ENCODE measurements around the gene PDE4B. TPM values are rescaled to one million over a fixed set of nuclear protein-coding genes. Genes with fewer than 3 reads are reported as not detected.

Gene PDE4B
- total and polyA plus RNA-seq, 9 of the 15 experiments (the other 6 are each of a cell fraction or from before 2014, with no cell fraction given) = 0.09 TPM; not detected in 8

DNA sequence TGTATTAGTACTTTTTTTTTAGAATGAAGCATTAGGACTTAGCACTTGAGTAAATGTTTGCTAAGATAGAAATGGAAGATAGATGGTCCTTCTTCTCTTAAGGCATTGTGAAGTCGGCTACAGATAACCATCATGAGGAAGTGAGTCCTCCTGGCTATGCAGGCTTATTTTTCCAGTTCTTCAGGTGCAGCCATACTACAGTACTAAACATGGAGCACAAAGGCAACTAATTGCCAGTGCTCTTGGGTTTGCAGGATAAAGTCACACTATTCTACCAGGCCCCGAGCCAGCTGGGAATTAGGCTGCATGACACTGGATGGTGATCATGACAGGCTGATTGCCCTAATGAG lies 543.9 kb downstream of the PDE4B start:
- TF ChIP-seq TARDBP (IDR thresholded peaks at IDR 0.05) = no peak
- TF ChIP-seq SPI1 (IDR thresholded peaks at IDR 0.05; ENCODE audit: borderline replicate concordance, low read depth, low read length) = 0 out of 2 replicates have a peak, but pooled peaks have one; percentile 7
- BruUV-seq (replicated peaks) = no TSS peak
- Histone ChIP-seq H3K9ac (ENCODE audit: insufficient read depth in 1 of 2, low read depth in 2 of 2, low read length in 2 of 2) (no peak overlapping the region), H4K20me1 (replicated peaks; ENCODE audit: control insufficient read depth, insufficient read depth, low read length) (no peaks in the 10 kb centered on the region), H3K4me1 (replicated peaks in 1 of 2; ENCODE audit: control insufficient read depth in 2 of 2, insufficient read depth in 2 of 2, low read length in 2 of 2) (no peaks in the 10 kb centered on the region), H3K9me1 (ENCODE audit: control insufficient read depth, insufficient read depth, low read length) (no peaks in the 10 kb centered on the region), H3K36me3 (ENCODE audit: control insufficient read depth, insufficient read depth, low read length) (no peaks in the 10 kb centered on the region), H3K9me3 (replicated peaks; ENCODE audit: control insufficient read depth, insufficient read depth, low read depth, low read length) (no peaks in the 10 kb centered on the region), H3K79me2 (ENCODE audit: control insufficient read depth, insufficient read depth, low read length) (no peaks in the 10 kb centered on the region), H3K27me3 (ENCODE audit: control insufficient read depth in 2 of 2, insufficient read depth in 2 of 2, low read length in 2 of 2) (peaks cover 2 to 6% of the 10 kb centered on the region in 2 experiments; a peak in 1 of 5 replicates), H3K27ac (ENCODE audit: extremely low read depth, low read depth, low read length) (no peak overlapping the region), H3K4me3 (no peak overlapping the region), H3K4me2 (ENCODE audit: insufficient read depth, low read length) (no peak overlapping the region), H2AFZ (ENCODE audit: low read depth, low read length) (no peak overlapping the region)
- ChIA-PET POLR2A (no interaction called here), CTCF (ENCODE audit: low intra/inter-chr PET ratio) (no interaction called here)
- in situ Hi-C loops (cut with MboI) = no loop called here
- 7% methylated on average over 2 of the region's 2 CpGs for WGBS (ENCODE audit: insufficient coverage, low coverage, missing lambda C conversion rate)
- FAIRE-seq (no peak), ATAC-seq (no peak), DNase-seq (ENCODE audit: extremely low read depth in 1 of 4, low spot score in 3 of 4) (no peak)
- intact Hi-C loops (cut with micrococcal nuclease) = no loop called here

DNA sequence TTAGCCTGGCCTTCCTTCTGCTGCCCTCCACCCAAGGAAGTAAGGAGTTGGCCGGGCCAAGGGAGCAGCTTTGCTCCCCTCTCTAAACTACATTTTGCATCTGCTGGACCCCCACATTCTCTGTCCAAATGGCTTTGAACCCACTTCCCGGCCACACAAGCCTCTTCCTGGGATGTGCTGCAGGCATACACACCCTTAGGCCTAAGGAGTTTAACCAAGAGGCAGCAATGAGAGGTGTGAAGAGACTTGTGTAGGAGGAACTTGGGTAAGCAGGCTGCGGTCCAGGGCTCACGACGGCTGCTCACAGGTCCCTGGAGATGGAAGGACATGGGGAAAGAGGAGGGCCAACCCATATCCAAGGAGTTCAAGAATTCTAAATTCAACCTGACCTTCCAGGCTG lies 544.6 kb downstream of the PDE4B start:
- no peaks in the 10 kb centered on the region for H3K9me1 ChIP-seq (ENCODE audit: control insufficient read depth, insufficient read depth, low read length)
- no peaks in the 10 kb centered on the region for H3K79me2 ChIP-seq (ENCODE audit: control insufficient read depth, insufficient read depth, low read length)
- 0 out of 5 replicates have a peak, but pooled peaks cover 0 to 4% of the 10 kb centered on the region in 2 experiments for H3K27me3 ChIP-seq (ENCODE audit: control insufficient read depth in 2 of 2, insufficient read depth in 2 of 2, low read length in 2 of 2)
- POLR2A ChIA-PET = no interaction called here
- intact Hi-C loops (cut with micrococcal nuclease) (no loop called here), in situ Hi-C loops (cut with MboI) (no loop called here)
- no peak overlapping the region for H3K4me3 ChIP-seq
- BruUV-seq (replicated peaks) = no TSS peak
- CTCF ChIA-PET (ENCODE audit: low intra/inter-chr PET ratio) = no interaction called here
- H3K4me1 ChIP-seq (replicated peaks in 1 of 2; ENCODE audit: control insufficient read depth in 2 of 2, insufficient read depth in 2 of 2, low read length in 2 of 2) = no peaks in the 10 kb centered on the region
- H3K4me2 ChIP-seq (ENCODE audit: insufficient read depth, low read length) = no peak overlapping the region
- no peak for DNase-seq (ENCODE audit: extremely low read depth in 1 of 4, low spot score in 3 of 4)
- no peaks in the 10 kb centered on the region for H3K9me3 ChIP-seq (replicated peaks; ENCODE audit: control insufficient read depth, insufficient read depth, low read depth, low read length)
- H3K9ac ChIP-seq (ENCODE audit: insufficient read depth in 1 of 2, low read depth in 2 of 2, low read length in 2 of 2) = no peak overlapping the region
- H3K27ac ChIP-seq (ENCODE audit: extremely low read depth, low read depth, low read length) = no peak overlapping the region
- no peaks in the 10 kb centered on the region for H3K36me3 ChIP-seq (ENCODE audit: control insufficient read depth, insufficient read depth, low read length)
- WGBS (ENCODE audit: insufficient coverage, low coverage, missing lambda C conversion rate) = 0% methylated on average over 5 of the region's 5 CpGs
- no peak for FAIRE-seq
- no peak for ATAC-seq
- no peak overlapping the region for H2AFZ ChIP-seq (ENCODE audit: low read depth, low read length)
- no peaks in the 10 kb centered on the region for H4K20me1 ChIP-seq (replicated peaks; ENCODE audit: control insufficient read depth, insufficient read depth, low read length)
- no peak for TF ChIP-seq TGIF2 (CRISPR knock-in tag; IDR thresholded peaks at IDR 0.05)
- no peak for TF ChIP-seq ZFP91 (CRISPR knock-in tag; IDR thresholded peaks at IDR 0.05)
- TF ChIP-seq FIP1L1 (IDR thresholded peaks at IDR 0.05; ENCODE audit: low read depth, low read length, poor library complexity, severe bottlenecking) = no peak
- TF ChIP-seq SMAD2 (IDR thresholded peaks at IDR 0.05; ENCODE audit: low read depth, low read length) = no peak
- no peak for TF ChIP-seq ZNF41 (CRISPR knock-in tag; conservative IDR thresholded peaks at IDR 0.05)
- no peak for TF ChIP-seq PML (IDR thresholded peaks at IDR 0.05; ENCODE audit: low read length)
- no peak for TF ChIP-seq ZNF583 (CRISPR knock-in tag; IDR thresholded peaks at IDR 0.05)
- no peak for TF ChIP-seq NELFE (IDR thresholded peaks at IDR 0.05; ENCODE audit: insufficient read depth, insufficient read length)
- TF ChIP-seq, protein P1, sequence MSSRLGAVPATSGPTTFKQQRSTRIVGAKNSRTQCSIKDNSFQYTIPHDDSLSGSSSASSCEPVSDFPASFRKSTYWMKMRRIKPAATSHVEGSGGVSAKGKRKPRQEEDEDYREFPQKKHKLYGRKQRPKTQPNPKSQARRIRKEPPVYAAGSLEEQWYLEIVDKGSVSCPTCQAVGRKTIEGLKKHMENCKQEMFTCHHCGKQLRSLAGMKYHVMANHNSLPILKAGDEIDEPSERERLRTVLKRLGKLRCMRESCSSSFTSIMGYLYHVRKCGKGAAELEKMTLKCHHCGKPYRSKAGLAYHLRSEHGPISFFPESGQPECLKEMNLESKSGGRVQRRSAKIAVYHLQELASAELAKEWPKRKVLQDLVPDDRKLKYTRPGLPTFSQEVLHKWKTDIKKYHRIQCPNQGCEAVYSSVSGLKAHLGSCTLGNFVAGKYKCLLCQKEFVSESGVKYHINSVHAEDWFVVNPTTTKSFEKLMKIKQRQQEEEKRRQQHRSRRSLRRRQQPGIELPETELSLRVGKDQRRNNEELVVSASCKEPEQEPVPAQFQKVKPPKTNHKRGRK (tag; IDR thresholded peaks at IDR 0.05) = no peak
- TF ChIP-seq ADNP (tag; IDR thresholded peaks at IDR 0.05) = no peak
- TF ChIP-seq, protein P2, sequence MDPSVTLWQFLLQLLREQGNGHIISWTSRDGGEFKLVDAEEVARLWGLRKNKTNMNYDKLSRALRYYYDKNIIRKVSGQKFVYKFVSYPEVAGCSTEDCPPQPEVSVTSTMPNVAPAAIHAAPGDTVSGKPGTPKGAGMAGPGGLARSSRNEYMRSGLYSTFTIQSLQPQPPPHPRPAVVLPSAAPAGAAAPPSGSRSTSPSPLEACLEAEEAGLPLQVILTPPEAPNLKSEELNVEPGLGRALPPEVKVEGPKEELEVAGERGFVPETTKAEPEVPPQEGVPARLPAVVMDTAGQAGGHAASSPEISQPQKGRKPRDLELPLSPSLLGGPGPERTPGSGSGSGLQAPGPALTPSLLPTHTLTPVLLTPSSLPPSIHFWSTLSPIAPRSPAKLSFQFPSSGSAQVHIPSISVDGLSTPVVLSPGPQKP (CRISPR knock-in tag; IDR thresholded peaks at IDR 0.05) = no peak
- TF ChIP-seq NFE2L1 (tag; IDR thresholded peaks at IDR 0.05; ENCODE audit: borderline replicate concordance, low read depth) = no peak
